NCI-H748 treated with DMSO at 0.1 percent for 48 hours (cell line): ENCODE data around the gene NUTF2.
"Not testable (repeated sequence)": the region's sequence is repeated elsewhere in the genome, so short reads cannot be mapped to it uniquely, and the experiment has no call there.

Source experiments
- DNase-seq: peaks from one replicate; lab custom pipeline; 2025; lab: John Stamatoyannopoulos, UW

NUTF2 gene

DNA sequence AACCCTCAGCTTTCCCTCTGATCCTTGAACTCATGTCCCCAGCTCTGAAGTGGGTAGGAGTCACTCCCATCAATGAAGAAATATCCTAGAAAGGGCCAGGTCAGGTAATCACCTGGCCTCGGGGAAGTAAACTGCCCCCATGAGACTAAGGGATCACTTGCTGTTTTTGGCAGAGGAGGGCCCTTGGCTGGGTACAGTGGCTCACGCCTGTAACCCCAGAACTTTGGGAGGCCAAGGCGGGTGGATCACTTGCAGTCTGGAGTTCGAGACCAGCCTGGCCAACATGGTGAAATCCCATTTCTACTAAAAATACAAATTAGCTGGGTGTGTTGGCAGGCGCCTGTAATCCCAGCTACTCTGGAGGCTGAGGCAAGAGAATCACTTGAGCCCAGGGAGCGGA is 17.3 kb downstream of the NUTF2 start:
- not testable (repeated sequence) for DNase-seq

GRCh38 chr16:67864594-67864993 is 17.9 kb downstream of the NUTF2 start:
- DNase-seq, result no peak

DNA sequence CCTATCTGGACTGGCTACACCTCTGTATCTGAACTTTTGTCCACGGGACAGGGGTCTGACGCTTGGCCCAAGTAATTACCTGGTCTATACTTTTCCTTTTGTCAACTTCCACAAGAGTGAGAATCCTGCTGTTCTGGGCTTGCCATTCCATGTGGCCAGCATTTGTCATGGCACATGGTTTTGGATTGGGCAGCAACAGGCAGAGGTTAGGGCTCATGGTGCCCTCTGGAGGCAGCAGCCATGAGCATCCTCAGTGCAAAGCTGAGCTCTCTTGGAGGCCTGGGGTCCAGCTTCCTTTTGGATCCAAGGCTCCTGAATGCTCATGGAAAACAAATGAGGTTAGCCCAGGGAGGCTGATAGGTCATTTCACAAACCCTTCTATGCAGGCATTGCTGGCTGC is 18.6 kb downstream of the NUTF2 start:
- DNase-seq, result no peak

- no peak for DNase-seq
Observed at GRCh38 chr16:67868290-67868689, 21.6 kb downstream of the NUTF2 start.

DNA sequence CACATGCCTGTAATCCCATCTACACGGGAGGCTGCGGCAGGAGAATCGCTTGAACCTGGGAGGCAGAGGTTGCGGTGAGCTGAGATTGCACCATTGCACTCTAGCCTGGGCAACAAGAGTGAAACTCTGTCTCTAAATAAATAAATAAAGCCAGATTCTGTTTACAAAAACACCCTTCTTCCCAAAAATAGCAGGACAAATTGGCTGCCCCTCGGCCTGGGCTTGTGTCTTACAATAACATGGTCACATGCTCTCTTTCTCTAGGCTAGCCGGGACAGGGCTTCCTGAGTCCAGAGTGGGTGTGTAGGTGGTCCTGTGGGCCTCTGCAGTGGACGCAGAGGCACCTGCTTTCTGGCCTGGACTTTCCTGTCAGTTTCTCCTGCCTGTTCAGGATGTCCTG is 22.9 kb downstream of the NUTF2 start:
- DNase-seq, result no peak

- DNase-seq, result no peak
Observed at GRCh38 chr16:67871256-67871655, 24.5 kb downstream of the NUTF2 start.

- DNase-seq, result no peak
Observed at GRCh38 chr16:67872131-67872630, 25.4 kb downstream of the NUTF2 start.

GRCh38 chr16:67872631-67873434 is 26.1 kb downstream of the NUTF2 start, which contains the start of gene EDC4:
TSS of gene EDC4 (plus strand) at chr16:67873052. CDS start at chr16:67873262, 210 bp downstream.
- DNase-seq, result no peak

- no peak for DNase-seq
Observed at GRCh38 chr16:67873435-67874370, 27.0 kb downstream of the NUTF2 start.

GRCh38 chr16:67874372-67874771 is 27.6 kb downstream of the NUTF2 start:
- no peak for DNase-seq

- DNase-seq, result no peak
Observed at GRCh38 chr16:67877064-67877463, 30.3 kb downstream of the NUTF2 start.

DNA sequence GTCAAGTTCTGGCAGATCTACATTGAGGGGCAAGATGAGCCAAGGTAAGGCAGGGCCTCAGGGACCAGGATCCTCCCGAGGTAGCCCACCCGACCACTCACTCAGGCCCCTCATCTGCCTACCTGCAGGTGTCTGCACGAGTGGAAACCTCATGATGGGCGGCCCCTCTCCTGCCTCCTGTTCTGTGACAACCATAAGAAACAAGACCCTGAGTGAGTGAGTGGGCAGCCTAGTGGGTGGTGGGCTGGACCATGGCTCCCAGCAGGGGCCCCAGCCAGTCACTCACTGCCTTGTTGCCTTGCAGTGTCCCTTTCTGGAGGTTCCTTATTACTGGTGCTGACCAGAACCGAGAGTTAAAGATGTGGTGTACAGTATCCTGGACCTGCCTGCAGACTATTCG is 31.5 kb downstream of the NUTF2 start:
- DNase-seq, result no peak

- DNase-seq, result no peak
Observed at GRCh38 chr16:67878846-67879245, 32.1 kb downstream of the NUTF2 start.

DNA sequence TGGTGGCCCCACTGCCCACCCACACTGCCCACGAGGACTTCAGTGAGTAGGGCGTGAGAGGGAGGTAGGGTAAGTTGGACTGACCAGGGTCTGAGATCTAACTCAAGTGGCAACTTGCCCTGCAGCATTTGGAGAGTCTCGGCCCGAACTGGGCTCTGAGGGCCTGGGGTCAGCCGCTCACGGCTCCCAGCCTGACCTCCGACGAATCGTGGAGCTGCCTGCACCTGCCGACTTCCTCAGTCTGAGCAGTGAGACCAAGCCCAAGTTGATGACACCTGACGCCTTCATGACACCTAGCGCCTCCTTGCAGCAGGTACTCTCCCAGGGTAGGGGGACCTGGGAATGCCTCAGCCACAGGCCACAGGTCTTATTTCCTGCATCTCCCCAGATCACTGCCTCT is 32.7 kb downstream of the NUTF2 start:
- DNase-seq, result no peak

GRCh38 chr16:67879936-67880335 is 33.2 kb downstream of the NUTF2 start:
- no peak for DNase-seq

DNA sequence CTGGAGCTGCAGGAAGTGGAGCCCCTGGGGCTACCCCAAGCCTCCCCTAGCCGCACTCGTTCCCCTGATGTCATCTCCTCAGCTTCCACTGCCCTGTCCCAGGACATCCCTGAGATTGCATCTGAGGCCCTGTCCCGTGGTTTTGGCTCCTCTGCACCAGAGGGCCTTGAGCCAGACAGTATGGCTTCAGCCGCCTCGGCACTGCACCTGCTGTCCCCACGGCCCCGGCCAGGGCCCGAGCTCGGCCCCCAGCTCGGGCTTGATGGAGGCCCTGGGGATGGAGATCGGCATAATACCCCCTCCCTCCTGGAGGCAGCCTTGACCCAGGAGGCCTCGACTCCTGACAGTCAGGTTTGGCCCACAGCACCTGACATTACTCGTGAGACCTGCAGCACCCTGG is 33.9 kb downstream of the NUTF2 start:
- no peak for DNase-seq

DNA sequence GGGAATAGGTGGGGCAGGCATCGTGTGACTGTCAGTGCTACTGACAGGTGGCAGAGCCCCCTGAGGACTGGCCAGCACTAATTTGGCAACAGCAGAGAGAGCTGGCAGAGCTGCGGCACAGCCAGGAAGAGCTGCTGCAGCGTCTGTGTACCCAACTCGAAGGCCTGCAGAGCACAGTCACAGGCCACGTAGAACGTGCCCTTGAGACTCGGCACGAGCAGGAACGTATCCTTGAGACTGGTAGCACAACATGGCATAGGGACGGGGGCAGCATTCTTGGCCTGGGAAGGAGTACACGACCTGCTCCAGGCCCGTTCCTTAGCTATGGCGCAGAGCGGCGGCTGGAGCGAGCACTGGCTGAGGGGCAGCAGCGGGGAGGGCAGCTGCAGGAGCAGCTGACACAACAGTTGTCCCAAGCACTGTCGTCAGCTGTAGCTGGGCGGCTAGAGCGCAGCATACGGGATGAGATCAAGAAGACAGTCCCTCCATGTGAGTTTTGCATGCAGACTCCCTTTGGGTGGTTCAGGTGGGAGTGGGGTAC is 35.0 kb downstream of the NUTF2 start:
- no peak for DNase-seq

DNA sequence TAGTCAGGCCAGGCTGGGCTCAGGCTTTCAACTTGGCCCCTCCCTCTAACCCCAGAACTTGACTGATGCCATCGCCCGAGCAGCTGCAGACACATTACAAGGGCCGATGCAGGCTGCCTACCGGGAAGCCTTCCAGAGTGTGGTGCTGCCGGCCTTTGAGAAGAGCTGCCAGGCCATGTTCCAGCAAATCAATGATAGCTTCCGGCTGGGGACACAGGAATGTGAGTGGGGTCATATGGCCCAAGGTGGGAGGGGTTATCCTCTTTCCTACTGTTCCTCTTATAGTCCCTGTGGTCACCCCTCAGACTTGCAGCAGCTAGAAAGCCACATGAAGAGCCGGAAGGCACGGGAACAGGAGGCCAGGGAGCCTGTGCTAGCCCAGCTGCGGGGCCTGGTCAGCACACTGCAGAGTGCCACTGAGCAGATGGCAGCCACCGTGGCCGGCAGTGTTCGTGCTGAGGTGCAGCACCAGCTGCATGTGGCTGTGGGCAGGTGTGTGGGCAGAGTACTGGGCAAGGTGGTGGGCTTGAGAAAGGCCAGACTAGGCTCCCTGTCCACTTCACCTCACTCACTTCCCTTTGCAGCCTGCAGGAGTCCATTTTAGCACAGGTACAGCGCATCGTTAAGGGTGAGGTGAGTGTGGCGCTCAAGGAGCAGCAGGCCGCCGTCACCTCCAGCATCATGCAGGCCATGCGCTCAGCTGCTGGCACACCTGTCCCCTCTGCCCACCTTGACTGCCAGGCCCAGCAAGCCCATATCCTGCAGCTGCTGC is 35.8 kb downstream of the NUTF2 start:
- no peak for DNase-seq

- no peak for DNase-seq
Observed at GRCh38 chr16:67883146-67883871, 36.6 kb downstream of the NUTF2 start.

- no peak for DNase-seq
Observed at GRCh38 chr16:67883872-67884261, 37.1 kb downstream of the NUTF2 start.

- DNase-seq, result no peak
Observed at GRCh38 chr16:67884684-67885083, 38.0 kb downstream of the NUTF2 start, which contains the start of gene NRN1L. TSS of gene NRN1L (plus strand) at chr16:67884885. CDS start at chr16:67884904, 19 bp downstream.
